WTC11 (cell line): ENCODE results near the gene STIM2. TPM values are rescaled to one million over a fixed set of nuclear protein-coding genes. Genes with fewer than 3 reads are reported as not detected.

ENCODE experiments used
- ATAC-seq: fragments of 200-7000 bp; cut with Tn5 transposase; 2 replicates; pipeline ENCODE4 v1.10.0; 2021; ENCODE audit warnings: mild to moderate bottlenecking, moderate library complexity
- CTCF ChIA-PET: fragments of 300-600 bp; sonication (Branson Sonifier 250); formaldehyde crosslinking; loops from one replicate; lab custom pipeline; 2021; ENCODE audit warnings: antibody characterized with exemption; lab: Charles Lee
- POLR2A ChIA-PET: fragments of 350-600 bp; sonication (Branson Sonifier 250); formaldehyde crosslinking; loops from one replicate; lab custom pipeline; 2021; ENCODE audit warnings: antibody characterized with exemption; lab: Charles Lee
- DNase-seq: peaks from one replicate; pipeline ENCODE4 v3.0.0; 2021; ENCODE audit warnings: low spot score
- H3K27ac Mint-ChIP-seq: 2 replicates; pipeline ENCODE4 v1.8.0; 2021; ENCODE audit warnings: mixed read lengths
- H3K27me3 Mint-ChIP-seq: 2 replicates; pipeline ENCODE4 v1.8.0; 2021; ENCODE audit warnings: low read depth, mild to moderate bottlenecking, moderate library complexity, mixed read lengths
- H3K36me3 Mint-ChIP-seq: 2 replicates; pipeline ENCODE4 v1.8.0; 2021; ENCODE audit warnings: mixed read lengths
- H3K4me1 Mint-ChIP-seq: 2 replicates; pipeline ENCODE4 v1.8.0; 2022; ENCODE audit warnings: mixed read lengths
- H3K4me3 Mint-ChIP-seq: 2 replicates; pipeline ENCODE4 v1.8.0; 2021; ENCODE audit warnings: mild to moderate bottlenecking, moderate library complexity, mixed read lengths
- H3K9me3 Mint-ChIP-seq: 2 replicates; pipeline ENCODE4 v1.8.0; 2021; ENCODE audit warnings: mixed read lengths
- AFF4 ChIP-seq: sonication (generic); formaldehyde crosslinking; IDR thresholded peaks from 2 replicates; pipeline ENCODE4 v1.8.1; 2023; ENCODE audit warnings: mild to moderate bottlenecking, missing genetic modification reagents, borderline replicate concordance
- ATF3 ChIP-seq: sonication (generic); formaldehyde crosslinking; conservative IDR thresholded peaks from 2 replicates; pipeline ENCODE4 v1.8.1; 2022; ENCODE audit warnings: mild to moderate bottlenecking, missing genetic modification reagents
- CDX4 ChIP-seq: fragments of 250-450 bp; sonication (Bioruptor Pico); IDR thresholded peaks from 2 replicates; pipeline ENCODE4 v1.9.0; 2021; ENCODE audit warnings: moderate library complexity, mild to moderate bottlenecking, inconsistent platforms, borderline replicate concordance
- CREM ChIP-seq: sonication (generic); formaldehyde crosslinking; IDR thresholded peaks from 2 replicates; pipeline ENCODE4 v1.8.1; 2022; ENCODE audit warnings: mild to moderate bottlenecking, missing genetic modification reagents, moderate library complexity
- E2F1 ChIP-seq: sonication (generic); formaldehyde crosslinking; IDR thresholded peaks from 2 replicates; pipeline ENCODE4 v1.8.0; 2022; ENCODE audit warnings: mild to moderate bottlenecking, missing genetic modification reagents
- ETV6 ChIP-seq: sonication (generic); formaldehyde crosslinking; IDR thresholded peaks from 2 replicates; pipeline ENCODE4 v1.8.1; 2022; ENCODE audit warnings: mild to moderate bottlenecking, missing genetic modification reagents
- FOXK1 ChIP-seq: sonication (generic); formaldehyde crosslinking; IDR thresholded peaks from 2 replicates; pipeline ENCODE4 v1.8.0; 2022; ENCODE audit warnings: mild to moderate bottlenecking, moderate library complexity, missing genetic modification reagents
- GABPB1 ChIP-seq: sonication (generic); formaldehyde crosslinking; IDR thresholded peaks from 2 replicates; pipeline ENCODE4 v1.8.1; 2023; ENCODE audit warnings: mild to moderate bottlenecking, missing genetic modification reagents
- GRHL2 ChIP-seq: fragments of 250-450 bp; sonication (Bioruptor Pico); IDR thresholded peaks from 2 replicates; pipeline ENCODE4 v1.8.0; 2022; ENCODE audit warnings: mild to moderate bottlenecking, moderate library complexity; ENCODE audit not compliant: insufficient replicate concordance, severe bottlenecking
- HMGA2 ChIP-seq: fragments of 250-450 bp; sonication (Bioruptor Pico); IDR thresholded peaks from 2 replicates; pipeline ENCODE4 v1.4.0; 2021; ENCODE audit warnings: mild to moderate bottlenecking, moderate library complexity
- IRF1 ChIP-seq: sonication (generic); formaldehyde crosslinking; IDR thresholded peaks from 2 replicates; pipeline ENCODE4 v1.8.0; 2023; ENCODE audit warnings: missing genetic modification reagents
- IRF2 ChIP-seq: sonication (generic); formaldehyde crosslinking; IDR thresholded peaks from 2 replicates; pipeline ENCODE4 v1.8.0; 2022; ENCODE audit warnings: low read depth, missing genetic modification reagents, borderline replicate concordance
- KAT7 ChIP-seq: sonication (generic); formaldehyde crosslinking; IDR thresholded peaks from 2 replicates; pipeline ENCODE4 v1.8.1; 2023; ENCODE audit warnings: missing genetic modification reagents, mild to moderate bottlenecking, borderline replicate concordance
- MAX ChIP-seq: sonication (generic); formaldehyde crosslinking; IDR thresholded peaks from 2 replicates; pipeline ENCODE4 v1.8.0; 2022; ENCODE audit warnings: mild to moderate bottlenecking, missing genetic modification reagents
- NFE2L1 ChIP-seq: sonication (generic); formaldehyde crosslinking; IDR thresholded peaks from 2 replicates; pipeline ENCODE4 v1.8.1; 2023; ENCODE audit warnings: missing genetic modification reagents
- OVOL2 ChIP-seq: fragments of 250-450 bp; sonication (Bioruptor Pico); IDR thresholded peaks from 2 replicates; pipeline ENCODE4 v1.9.0; 2021; ENCODE audit warnings: mild to moderate bottlenecking, borderline replicate concordance
- RORB ChIP-seq: fragments of 250-450 bp; sonication (Bioruptor Pico); IDR thresholded peaks from 2 replicates; pipeline ENCODE4 v1.9.0; 2021; ENCODE audit warnings: mild to moderate bottlenecking
- SOX15 ChIP-seq: fragments of 250-450 bp; sonication (Bioruptor Pico); IDR thresholded peaks from 2 replicates; pipeline ENCODE4 v1.9.0; 2021; ENCODE audit warnings: mild to moderate bottlenecking
- TEAD4 ChIP-seq: sonication (generic); formaldehyde crosslinking; IDR thresholded peaks from 2 replicates; pipeline ENCODE4 v1.8.0; 2022; ENCODE audit warnings: mild to moderate bottlenecking, missing genetic modification reagents
- ZMAT4 ChIP-seq: fragments of 250-450 bp; sonication (Bioruptor Pico); IDR thresholded peaks from 2 replicates; pipeline ENCODE4 v1.9.0; 2021; ENCODE audit warnings: mild to moderate bottlenecking
- ZNF121 ChIP-seq: sonication (generic); formaldehyde crosslinking; IDR thresholded peaks from 2 replicates; pipeline ENCODE4 v1.8.0; 2023; ENCODE audit warnings: missing genetic modification reagents
- ZNF138 ChIP-seq: sonication (generic); formaldehyde crosslinking; conservative IDR thresholded peaks from 2 replicates; pipeline ENCODE4 v1.8.1; 2022; ENCODE audit warnings: mild to moderate bottlenecking, moderate library complexity, missing genetic modification reagents
- ZNF232 ChIP-seq: sonication (generic); formaldehyde crosslinking; IDR thresholded peaks from 2 replicates; pipeline ENCODE4 v1.8.0; 2022; ENCODE audit warnings: mild to moderate bottlenecking, missing genetic modification reagents
- ZNF396 ChIP-seq: fragments of 250-450 bp; sonication (Bioruptor Pico); IDR thresholded peaks from 2 replicates; pipeline ENCODE4 v1.8.0; 2021; ENCODE audit warnings: mild to moderate bottlenecking, moderate library complexity, borderline replicate concordance
- ZNF425 ChIP-seq: fragments of 250-450 bp; sonication (Bioruptor Pico); conservative IDR thresholded peaks from 2 replicates; pipeline ENCODE4 v1.9.0; 2021; ENCODE audit warnings: mild to moderate bottlenecking
- total RNA-seq: library from RNA; stranded (reverse); gene quantifications from 3 replicates; pipeline ENCODE4 v1.2.3, GENCODE V29; 2021

Gene STIM2
- total RNA-seq, 1 experiment from 2014 or later: 22.4 TPM

- POLR2A ChIA-PET: no interaction called here
- no peaks in the 10 kb centered on the region for H3K27me3 Mint-ChIP-seq
- H3K4me3 Mint-ChIP-seq: no peak overlapping the region
- no peaks in the 10 kb centered on the region for H3K36me3 Mint-ChIP-seq
- H3K4me1 Mint-ChIP-seq: peaks cover 9% of the 10 kb centered on the region
- no peaks in the 10 kb centered on the region; the same call in 1 of the 2 replicates for H3K9me3 Mint-ChIP-seq
- CTCF ChIA-PET: no interaction called here
- ATAC-seq (no peak), DNase-seq (no peak)
- no peak overlapping the region for H3K27ac Mint-ChIP-seq
- no peak for TF ChIP-seq KAT7 (CRISPR knock-in tag)
- no peak for TF ChIP-seq MAX
- no peak for TF ChIP-seq ZNF425
- no peak for TF ChIP-seq NFE2L1 (CRISPR knock-in tag)
- no peak for TF ChIP-seq ETV6 (CRISPR knock-in tag)
- no peak for TF ChIP-seq FOXK1 (CRISPR knock-in tag)
- no peak for TF ChIP-seq ATF3 (CRISPR knock-in tag)
- TF ChIP-seq IRF2 (CRISPR knock-in tag): no peak
- no peak for TF ChIP-seq GRHL2
- no peak for TF ChIP-seq E2F1 (CRISPR knock-in tag)
- no peak for TF ChIP-seq AFF4 (CRISPR knock-in tag)
- TF ChIP-seq ZMAT4 (CRISPR knock-in tag): no peak
- no peak for TF ChIP-seq CDX4
- no peak for TF ChIP-seq ZNF232 (CRISPR knock-in tag)
- no peak for TF ChIP-seq OVOL2 (CRISPR knock-in tag)
- TF ChIP-seq ZNF121 (CRISPR knock-in tag): no peak
These were observed 23.9 kb downstream of the STIM2 start for GRCh38 chr4:26884486-26884988.

- no peak for DNase-seq
- Mint-ChIP-seq H3K27ac (no peak overlapping the region), H3K4me1 (peaks cover 9% of the 10 kb centered on the region), H3K27me3 (no peaks in the 10 kb centered on the region), H3K36me3 (0 out of 2 replicates have a peak, but pooled peaks cover 2% of the 10 kb centered on the region), H3K4me3 (no peak overlapping the region), H3K9me3 (peaks cover 7% of the 10 kb centered on the region)
- no peak for TF ChIP-seq TEAD4 (CRISPR knock-in tag)
- TF ChIP-seq E2F1 (CRISPR knock-in tag): no peak
- no peak for TF ChIP-seq GABPB1 (CRISPR knock-in tag)
- TF ChIP-seq CREM: no peak
- no peak for TF ChIP-seq RORB (CRISPR knock-in tag)
- TF ChIP-seq ZNF232 (CRISPR knock-in tag): no peak
- TF ChIP-seq IRF1 (CRISPR knock-in tag): no peak
- no peak for TF ChIP-seq GRHL2
- TF ChIP-seq SOX15 (CRISPR knock-in tag): no peak
- no peak for TF ChIP-seq HMGA2 (CRISPR knock-in tag)
- no peak for TF ChIP-seq ZNF121 (CRISPR knock-in tag)
- TF ChIP-seq ZNF396: no peak
- TF ChIP-seq ZNF138 (CRISPR knock-in tag): no peak
- POLR2A ChIA-PET: no interaction called here
- no peak for ATAC-seq
- CTCF ChIA-PET: no interaction called here
These were observed 25.3 kb downstream of the STIM2 start for GRCh38 chr4:26885912-26886274.
